ENCODE data around the gene PMEL. TPM values are rescaled to one million over a fixed set of nuclear protein-coding genes. Genes with fewer than 3 reads are reported as not detected.

The PMEL gene
- total and polyA plus RNA-seq, 2 of the 4 experiments (the other 2 are of a cell fraction) = 1.4 to 5.8 TPM

GRCh38 chr12:55982319-55982936, 16.6 kb upstream of the PMEL start:
- no peak for DNase-seq
- Histone ChIP-seq H4K8ac (ENCODE audit: low read depth in 2 of 2, low read length in 2 of 2) (no peak overlapping the region), H2AK5ac (ENCODE audit: low read depth, low read length) (no peak overlapping the region), H2BK20ac (ENCODE audit: low read depth, low read length) (no peak overlapping the region), H3K4me2 (ENCODE audit: low read depth, low read length) (no peak overlapping the region), H3K36me3 (ENCODE audit: control insufficient read depth, insufficient read depth, low read length) (peaks cover 43% of the 10 kb centered on the region), H4K20me1 (ENCODE audit: insufficient read depth, low read length) (peaks cover 27% of the 10 kb centered on the region; the same call in 1 of the 2 replicates), H3K4me3 (ENCODE audit: insufficient read depth, low read depth, low read length) (no peak overlapping the region), H3K18ac (ENCODE audit: low read depth, low read length) (no peak overlapping the region), H3K4ac (ENCODE audit: low read depth, low read length) (no peak overlapping the region), H3K79me1 (ENCODE audit: low read depth in 1 of 2, low read length in 2 of 2) (peaks cover 24 to 58% of the 10 kb centered on the region in 2 experiments), H3K56ac (ENCODE audit: extremely low read depth, insufficient read depth, low read length) (no peak overlapping the region), H4K5ac (ENCODE audit: low read depth, low read length) (no peak overlapping the region), H3K9me3 (ENCODE audit: control insufficient read depth, insufficient read depth, low read length) (no peaks in the 10 kb centered on the region), H4K91ac (ENCODE audit: insufficient read depth, low read depth, low read length) (no peak overlapping the region), H2BK120ac (ENCODE audit: low read depth, low read length) (no peak overlapping the region), H3K9me1 (ENCODE audit: insufficient read depth, low read length) (no peaks in the 10 kb centered on the region), H2BK15ac (ENCODE audit: low read depth, low read length) (no peak overlapping the region), H3K27me3 (ENCODE audit: control insufficient read depth, insufficient read depth, low read length) (no peaks in the 10 kb centered on the region), H3K23ac (ENCODE audit: low read depth, low read length) (no peak overlapping the region), H2AK9ac (replicated peaks; ENCODE audit: low read depth, low read length, poor library complexity) (no peak overlapping the region), H2AFZ (replicated peaks; ENCODE audit: low read length, poor library complexity) (no peak overlapping the region), H3K9ac (ENCODE audit: low read depth, low read length) (no peak overlapping the region), H2BK5ac (ENCODE audit: low read depth, low read length, poor library complexity, severe bottlenecking) (no peak overlapping the region), H3K27ac (ENCODE audit: insufficient read depth, low read length) (no peak overlapping the region), H3K14ac (replicated peaks; ENCODE audit: low read depth, low read length) (no peak overlapping the region), H3K4me1 (ENCODE audit: control insufficient read depth, insufficient read depth, low read length) (peaks cover 2% of the 10 kb centered on the region; the same call in 1 of the 2 replicates)
- TF ChIP-seq RAD21 (IDR thresholded peaks at IDR 0.05; ENCODE audit: low read length) (no peak), NFE2L2 (IDR thresholded peaks at IDR 0.05; ENCODE audit: low read depth, low read length) (no peak), USF2 (IDR thresholded peaks at IDR 0.05; ENCODE audit: low read depth, low read length) (no peak), RCOR1 (IDR thresholded peaks at IDR 0.05; ENCODE audit: insufficient replicate concordance, low read length) (no peak), RFX5 (IDR thresholded peaks at IDR 0.05; ENCODE audit: low read depth, low read length) (no peak), CTCF (conservative IDR thresholded peaks at IDR 0.05; ENCODE audit: low read depth, low read length) (no peak), CEBPB (IDR thresholded peaks at IDR 0.05; ENCODE audit: low read depth, low read length) (no peak)
- dilution Hi-C loops (cut with HindIII; ENCODE audit: low sequenced_read_pairs, unreplicated experiment) (no loop called here), in situ Hi-C loops (cut with MboI; ENCODE audit: low sequenced_read_pairs) (no loop called here), intact Hi-C loops (cut with micrococcal nuclease) (no loop called here)
- WGBS, 2 experiments (ENCODE audit: extremely low coverage in 2 of 2, insufficient read length in 1 of 2) = 100% methylated on average over 1 of the region's 3 CpGs; no CpG with 5 or more reads in 1 of the 2 experiments
- ATAC-seq (ENCODE audit: low read depth) = no peak
- ChIA-PET POLR2A (ENCODE audit: unreplicated experiment) (interaction anchor here (0.8 kb wide), 1 partner anchor 9 kb away, joined by 4 read pairs; the partner anchor contains the start of gene RAB5B), CTCF (interaction anchor here (0.6 to 1.5 kb wide), 9 partner anchors 13 to 243 kb away, joined by 3 to 5 read pairs (median 3); partner anchors contain the start of gene MMP19)
- BruUV-seq (replicated peaks) = no TSS peak

All from IMR-90 (cell line).